Left colon (tissue), 2 donors: Measurements from ENCODE around the gene TGFBR2. TPM values are rescaled to one million over a fixed set of nuclear protein-coding genes. Genes with fewer than 3 reads are reported as not detected.

Experiments
- ATAC-seq: fragments of 200-7000 bp; cut with Tn5 transposase; one replicate; pipeline ENCODE4 v1.9.1; 2020; ENCODE audit warnings: mild to moderate bottlenecking, moderate library complexity
- DNase-seq, 2 donors: peaks; one replicate each; pipeline ENCODE4 v3.0.0-alpha.2; 2020
- intact Hi-C, 2 donors: fragments of 100-400 bp; cut with DNase I in 1 of 2; cut with micrococcal nuclease in 1 of 2; formaldehyde crosslinking; loops; one replicate each; pipeline versions ENCODE4 v1.11.2 to v1.14.0; 2022; cut with DNase I, micrococcal nuclease
- total RNA-seq, 2 donors: library from RNA; stranded (reverse); fragmentation: NEBNext Ultra II Directional; extraction: Animal tissue kit (Norgen Biotek cat#: 25700); gene quantifications; one replicate each; pipeline ENCODE4 v1.2.1, GENCODE V29; 2021
- donor health status: DM: no; HTN: no; CAD: no.
- donor health status: DM: yes; HTN: yes; CAD: no.

The TGFBR2 gene
- total RNA-seq, 2 donors from 2014 or later, result 43.0 to 57.6 TPM

DNA sequence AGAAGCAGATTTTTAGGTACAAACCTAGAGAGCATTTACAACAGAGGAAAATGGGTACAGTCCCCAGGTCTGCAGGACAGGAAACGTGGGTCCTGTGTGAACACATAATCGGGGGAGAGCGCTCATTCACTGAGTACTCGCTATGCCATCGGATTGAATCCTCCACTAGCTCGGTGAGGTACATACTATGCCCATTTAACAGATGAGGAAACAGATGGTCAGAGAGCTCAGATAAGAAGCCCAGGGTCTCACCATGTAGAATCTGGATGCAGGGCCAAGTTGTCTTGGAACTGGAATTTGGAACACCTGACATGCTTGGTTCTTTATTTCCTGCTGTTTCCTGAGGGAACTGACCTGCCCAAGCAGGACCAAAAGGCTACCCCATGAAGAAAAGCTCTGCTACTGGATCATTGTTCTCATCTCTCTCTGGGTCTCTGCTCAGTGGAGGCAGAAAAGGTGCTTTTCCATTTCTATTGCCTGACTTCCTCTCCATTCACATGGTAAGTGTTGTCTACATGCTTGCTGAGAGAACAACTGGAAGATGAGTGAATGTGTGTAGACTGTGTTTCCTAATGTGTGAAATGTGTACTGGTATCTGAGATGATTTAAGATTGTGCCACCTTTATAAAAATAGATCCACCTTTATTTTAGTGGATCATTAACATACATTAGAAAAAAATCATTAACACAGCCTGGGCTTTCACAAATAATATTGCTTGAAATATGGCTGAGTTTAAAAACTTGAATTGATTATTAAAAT is 89.1 kb downstream of the TGFBR2 start:
- intact Hi-C loops, result loop anchor here in 1 of 2 donors (5.0 kb wide), 2 partner anchors 583 to 653 kb away; no protein-coding TSS in a partner anchor
- no peak for DNase-seq

DNA sequence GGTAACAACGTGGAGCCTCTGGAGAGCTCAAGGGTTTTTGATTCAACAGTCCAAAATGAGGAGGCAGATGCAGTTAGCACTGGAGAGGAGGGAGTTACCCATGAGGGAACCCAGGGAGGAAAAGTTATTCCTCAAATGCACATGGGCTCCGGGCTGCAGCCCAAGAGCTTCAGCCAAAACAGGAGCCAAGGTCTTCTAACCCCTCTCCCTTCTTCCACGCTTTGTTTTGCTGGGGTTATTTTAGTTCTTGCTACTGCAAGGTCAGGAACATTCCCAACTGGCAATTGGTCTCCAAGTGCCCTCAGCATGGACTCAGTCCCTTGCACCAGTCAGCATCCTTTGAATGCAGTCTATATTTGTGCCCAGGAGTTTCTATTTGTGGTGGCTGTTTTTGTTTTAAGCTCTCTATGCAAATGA is 90.0 kb downstream of the TGFBR2 start:
- ATAC-seq, result no peak

More for the DNA sequence above, 89.1 kb downstream of the TGFBR2 start:
- no peak for ATAC-seq

DNA sequence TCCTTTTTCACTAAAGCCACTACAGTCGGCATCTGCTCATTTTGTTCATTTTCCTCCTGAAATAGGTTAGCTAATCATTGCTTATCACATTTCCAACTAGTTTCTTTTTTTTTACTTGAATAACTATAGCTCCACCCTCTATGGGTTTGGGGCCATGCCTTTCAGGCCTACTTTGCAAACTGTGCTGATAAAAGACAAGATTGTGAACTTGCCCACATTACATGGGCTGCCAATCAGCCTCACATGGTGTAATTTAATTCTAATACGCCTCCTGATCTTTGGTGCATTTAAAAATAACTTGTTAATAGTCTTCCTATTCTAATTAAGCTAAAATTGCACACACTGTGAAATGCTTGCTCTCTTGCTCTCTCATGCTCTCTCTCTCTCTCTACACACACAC is 90.5 kb downstream of the TGFBR2 start:
- ATAC-seq, result no peak
- intact Hi-C loops, result loop anchor here in 1 of 2 donors (5.0 kb wide), 2 partner anchors 585 to 655 kb away; no protein-coding TSS in a partner anchor

More for the DNA sequence above, 90.0 kb downstream of the TGFBR2 start:
- DNase-seq, result no peak
- intact Hi-C loops, result loop anchor here in 1 of 2 donors (5.0 kb wide), 2 partner anchors 584 to 654 kb away; no protein-coding TSS in a partner anchor

GRCh38 chr3:30698549-30698948 is 92.1 kb downstream of the TGFBR2 start:
- intact Hi-C loops, result loop anchor here in 1 of 2 donors (5.0 kb wide), 2 partner anchors 586 to 656 kb away; no protein-coding TSS in a partner anchor
- ATAC-seq (no peak), DNase-seq (no peak)

More for the DNA sequence above, 90.5 kb downstream of the TGFBR2 start:
- no peak for DNase-seq

DNA sequence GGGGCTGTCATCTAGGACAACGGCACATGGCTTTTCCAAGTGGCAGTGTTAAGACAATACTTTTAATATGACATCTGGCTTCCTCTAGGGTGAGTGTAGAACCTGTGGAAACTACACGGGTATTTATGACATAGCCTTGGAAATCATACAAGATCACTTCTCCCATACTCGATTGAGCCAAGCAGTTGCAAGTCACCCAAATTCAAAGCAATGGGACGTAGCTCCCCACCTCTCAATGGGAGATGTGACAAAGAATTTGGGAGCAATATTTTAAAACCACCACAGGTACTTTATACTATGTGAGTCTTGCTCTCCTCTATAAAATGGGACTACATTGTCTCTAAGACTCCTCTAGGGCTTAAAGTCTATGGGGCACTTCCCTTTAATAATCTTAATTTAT is 93.5 kb downstream of the TGFBR2 start:
- intact Hi-C loops, result loop anchor here in 1 of 2 donors (5.0 kb wide), 2 partner anchors 588 to 658 kb away; no protein-coding TSS in a partner anchor
- DNase-seq, result no peak
- ATAC-seq, result no peak

DNA sequence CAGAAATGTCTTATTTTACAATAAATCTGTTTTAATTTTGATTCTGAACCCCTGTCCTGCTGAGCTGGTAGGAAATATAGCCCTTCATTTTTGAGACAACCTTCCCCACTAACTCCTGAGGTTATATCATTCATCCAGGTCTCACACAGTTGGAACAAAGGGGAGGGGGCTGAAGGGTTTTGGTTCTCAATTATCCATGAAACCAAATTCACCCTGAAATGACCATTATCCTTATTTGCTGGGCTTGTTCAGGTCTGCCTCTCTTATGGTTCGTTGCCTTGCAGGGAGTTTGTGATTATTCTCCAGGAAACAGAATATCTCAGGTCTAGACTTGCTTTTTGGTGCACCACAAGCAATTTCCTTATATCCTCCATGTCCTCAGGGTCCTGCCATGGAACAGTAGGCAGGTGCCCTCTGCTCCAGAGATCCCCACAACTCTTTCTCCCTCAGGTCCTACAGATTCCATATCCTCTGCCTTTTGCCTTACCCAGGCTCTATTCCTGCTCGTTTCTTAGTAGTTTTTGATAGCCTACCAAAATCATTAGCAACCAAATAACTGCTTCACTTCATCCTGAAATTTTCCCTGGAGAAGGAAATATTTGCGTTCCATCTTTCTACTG is 94.4 kb downstream of the TGFBR2 start:
- intact Hi-C loops, result no loop called here
- ATAC-seq, result no peak
- no peak for DNase-seq

DNA sequence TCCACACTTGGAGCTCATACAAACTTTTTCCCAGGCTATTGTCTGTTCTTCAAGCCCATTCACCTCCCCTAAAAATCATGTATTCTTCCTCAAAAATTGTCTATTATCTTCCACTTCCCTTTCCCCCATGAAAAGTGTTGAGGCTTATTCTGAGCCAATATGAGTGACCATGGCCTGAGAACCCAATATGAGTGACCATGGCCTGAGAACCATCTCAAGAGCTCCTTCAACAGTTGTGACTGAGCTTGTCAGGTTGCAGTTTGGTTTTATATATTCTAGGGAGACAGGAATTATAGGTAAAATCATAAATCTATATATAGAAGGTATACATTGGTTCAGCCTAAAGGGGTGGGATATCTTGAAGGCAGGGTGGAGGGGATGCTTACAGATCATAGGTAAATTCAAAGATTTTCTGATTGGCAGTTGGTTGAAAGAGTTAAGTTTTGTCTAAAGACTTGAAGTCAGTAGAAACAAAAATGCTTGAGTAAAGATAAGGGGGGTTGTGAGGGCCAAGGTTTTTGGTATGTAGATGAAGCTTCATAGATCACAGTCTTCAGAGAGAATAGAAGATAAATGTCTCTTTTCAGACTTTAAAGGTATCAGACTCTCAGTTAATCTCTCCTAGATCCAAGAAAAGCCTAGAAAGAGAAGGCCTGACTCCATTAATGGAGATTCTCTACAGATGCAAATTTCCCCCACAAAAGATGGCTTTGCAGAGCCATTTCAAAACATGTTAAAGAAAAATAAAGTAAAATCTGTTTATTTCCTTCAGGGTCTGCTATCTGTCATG is 95.8 kb downstream of the TGFBR2 start:
- ATAC-seq, result no peak
- intact Hi-C loops, result no loop called here
- DNase-seq, result no peak

GRCh38 chr3:30702828-30703397 is 96.5 kb downstream of the TGFBR2 start:
- intact Hi-C loops, result no loop called here
- no peak for ATAC-seq
- no peak for DNase-seq

DNA sequence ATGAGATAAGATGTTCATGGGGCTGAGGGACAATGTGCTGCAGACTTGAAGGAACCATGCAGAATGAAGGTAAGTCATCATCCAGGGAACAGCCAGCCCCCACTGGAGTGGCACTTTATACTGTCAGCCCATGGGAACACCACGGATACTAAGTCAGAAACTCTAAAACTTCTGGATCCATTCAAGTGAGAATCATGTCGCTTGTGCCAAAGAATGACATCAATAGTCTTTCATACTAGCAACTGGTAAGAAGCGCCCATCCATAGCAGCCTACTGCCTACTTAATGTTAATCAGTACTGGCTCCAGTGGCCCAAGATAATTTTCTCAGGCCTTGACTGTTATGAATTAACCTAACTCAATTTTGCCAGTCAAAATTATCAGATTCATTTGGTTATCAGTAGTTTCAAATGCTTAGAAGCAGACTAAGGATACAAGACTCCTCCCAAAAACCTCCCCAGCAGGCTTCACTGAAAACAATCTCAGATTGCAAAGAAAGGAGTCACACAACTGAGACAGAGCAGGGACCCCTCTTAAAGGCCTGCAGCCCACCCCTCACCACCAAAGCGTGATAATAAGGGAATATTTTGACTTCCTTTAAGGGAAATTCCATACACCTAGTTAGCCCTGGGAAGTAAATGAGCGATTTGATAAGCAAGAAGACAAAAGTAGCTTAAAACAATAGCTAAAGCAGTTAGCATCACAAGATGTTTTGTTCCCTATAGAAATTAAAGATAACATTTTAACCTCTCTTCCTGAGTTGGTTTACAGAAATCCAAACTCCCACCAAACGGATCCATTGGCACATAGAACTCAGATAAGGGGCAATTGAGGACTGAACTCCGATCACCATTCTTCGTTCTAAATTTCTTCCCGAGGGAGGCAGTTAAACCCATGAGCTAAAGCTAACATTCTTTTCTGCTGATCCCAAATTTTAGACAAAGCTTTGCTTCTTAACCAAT is 98.8 kb downstream of the TGFBR2 start:
- intact Hi-C loops, result no loop called here
- no peak for ATAC-seq

GRCh38 chr3:30707825-30708224 is 101.4 kb downstream of the TGFBR2 start:
- DNase-seq, result no peak
- no peak for ATAC-seq
- intact Hi-C loops, result no loop called here

More for the DNA sequence above, 98.8 kb downstream of the TGFBR2 start:
- DNase-seq, result no peak

DNA sequence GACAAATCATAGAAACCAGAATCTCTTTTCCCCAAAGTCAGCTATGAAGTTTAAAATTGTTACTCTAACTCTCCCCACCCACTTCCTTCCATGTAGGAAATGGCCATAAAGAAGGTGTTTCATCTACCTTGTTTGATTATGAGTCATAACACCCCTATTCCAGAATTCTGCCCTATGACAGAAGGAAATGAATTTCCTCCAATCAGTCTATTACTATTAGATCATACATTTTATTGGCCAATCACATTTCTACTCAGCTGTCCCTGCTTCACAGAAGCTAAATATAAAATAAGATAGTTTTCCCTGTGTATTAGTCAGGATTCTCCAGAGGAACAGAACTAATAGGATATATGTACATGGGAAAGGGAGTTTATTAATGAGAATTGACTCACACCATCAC is 102.1 kb downstream of the TGFBR2 start:
- intact Hi-C loops, result no loop called here
- ATAC-seq (peak; percentile 31), DNase-seq (no peak)

DNA sequence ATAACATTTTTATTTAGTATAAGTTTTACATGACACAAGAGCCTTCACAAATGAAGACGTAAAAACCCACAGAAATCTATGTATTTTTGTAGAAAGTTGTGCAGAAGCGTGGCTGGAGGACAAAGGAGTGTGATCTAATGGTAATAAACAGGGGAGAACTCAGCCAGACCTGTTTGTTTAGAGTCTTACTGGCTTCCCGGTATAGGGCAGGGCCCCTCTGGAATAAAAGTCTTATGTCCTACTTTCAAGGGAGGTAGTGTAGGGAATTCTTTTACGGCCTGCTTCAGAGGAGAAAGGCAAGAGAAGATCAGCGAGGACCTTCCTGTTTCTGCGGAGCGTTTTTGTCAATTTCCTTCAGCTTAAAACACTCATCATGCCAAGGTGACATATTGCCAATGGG is 103.6 kb downstream of the TGFBR2 start:
- peak; percentile 99 for ATAC-seq
- intact Hi-C loops, result no loop called here
- DNase-seq, result peak in 1 of 2 donors; percentile 39

GRCh38 chr3:30711151-30711550 is 104.8 kb downstream of the TGFBR2 start:
- DNase-seq (no peak), ATAC-seq (no peak)
- intact Hi-C loops, result no loop called here

- DNase-seq (no peak), ATAC-seq (no peak)
- intact Hi-C loops, result no loop called here
Measured at GRCh38 chr3:30711867-30712266, 105.5 kb downstream of the TGFBR2 start.

GRCh38 chr3:30712991-30713390 is 106.6 kb downstream of the TGFBR2 start:
- DNase-seq, result no peak
- intact Hi-C loops, result no loop called here

GRCh38 chr3:30713885-30714503 is 107.6 kb downstream of the TGFBR2 start:
- DNase-seq, result no peak
- ATAC-seq, result no peak
- intact Hi-C loops, result no loop called here

More at GRCh38 chr3:30712991-30713390, 106.6 kb downstream of the TGFBR2 start:
- ATAC-seq, result no peak

DNA sequence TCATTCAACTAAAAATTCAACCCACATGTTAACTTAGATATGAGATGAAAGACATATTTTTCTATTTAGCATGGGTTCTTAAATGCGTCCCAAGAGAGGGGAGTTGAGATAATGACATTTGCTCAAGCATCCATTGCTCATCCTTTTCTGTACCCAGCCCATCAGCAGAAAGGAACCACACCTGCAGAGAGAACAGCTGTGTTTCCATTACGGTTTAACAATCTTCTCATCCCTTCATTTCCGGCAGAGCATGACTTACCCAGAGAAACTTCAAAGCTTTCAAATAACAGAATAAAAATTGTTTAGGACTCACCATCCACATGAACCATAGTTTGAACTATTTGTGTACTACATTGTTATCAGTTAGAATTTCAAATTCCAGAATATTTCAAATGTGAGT is 113.1 kb downstream of the TGFBR2 start:
- intact Hi-C loops, result no loop called here
- ATAC-seq, result no peak

More for the DNA sequence above, 113.1 kb downstream of the TGFBR2 start:
- no peak for DNase-seq
